K562 treated with DMSO at 1 percent for 12 hours (cell line): ENCODE results near the gene ZNF641. TPM values are rescaled to one million over a fixed set of nuclear protein-coding genes. Genes with fewer than 3 reads are reported as not detected.

Experiments
- total RNA-seq: library from RNA; unstranded; fragments of 300-600 nt; gene quantifications from 2 replicates; pipeline ENCODE4 v1.2.3, GENCODE V29; 2022; ENCODE audit not compliant: insufficient read depth

The ZNF641 gene
- total RNA-seq = 4.9 and 25.9 TPM in 2 replicates

GRCh38 chr12:48350249-48351021, at the start of gene ZNF641:
ZNF641 (minus strand) TSS chr12:48350919; CDS start chr12:48348090, 2,829 bp downstream.

Other genes with a start within 250 kb of the ZNF641 start
- 5.5 and 21.1 TPM in 2 replicates for gene SENP1, start 244.8 kb downstream of the ZNF641 start, total RNA-seq
- 19.9 and 35.6 TPM in 2 replicates for gene PFKM, start 231.6 kb downstream of the ZNF641 start, total RNA-seq
- gene ASB8, start 193.4 kb downstream of the ZNF641 start, total RNA-seq = 15.2 and 27.0 TPM in 2 replicates
- gene CCDC184, start 167.3 kb downstream of the ZNF641 start, total RNA-seq = 0.26 TPM in 1 of 2 replicates, not detected in the other
- gene OR10AD1, start 147.6 kb downstream of the ZNF641 start, total RNA-seq = not detected in 2 replicates
- gene ANP32D, start 121.6 kb upstream of the ZNF641 start, total RNA-seq = not detected in 2 replicates
- not detected in 2 replicates for gene C12orf54, start 131.6 kb upstream of the ZNF641 start, total RNA-seq
- gene OR8S1, start 174.7 kb upstream of the ZNF641 start, total RNA-seq = not detected in 2 replicates
- not detected in 2 replicates for gene LALBA, start 219.1 kb upstream of the ZNF641 start, total RNA-seq